Mesothelial cell of epicardium (in vitro differentiated cells): Measurements from ENCODE around the gene MUSTN1. TPM values are rescaled to one million over a fixed set of nuclear protein-coding genes. Genes with fewer than 3 reads are reported as not detected.

Experiments
- DNase-seq, 2 experiments: peaks; one replicate each; pipeline ENCODE4 v3.0.0; 2021; ENCODE audit warnings: low spot score in 2 of 2; ENCODE audit not compliant: unreplicated experiment in 2 of 2
- H3K27ac Mint-ChIP-seq: 2 replicates; pipeline ENCODE4 v1.8.0; 2021; ENCODE audit warnings: mixed read lengths
- H3K27me3 Mint-ChIP-seq: 2 replicates; pipeline ENCODE4 v1.8.0; 2021; ENCODE audit warnings: low read depth, mixed read lengths
- H3K36me3 Mint-ChIP-seq: 2 replicates; pipeline ENCODE4 v1.8.0; 2021; ENCODE audit warnings: mixed read lengths
- H3K4me1 Mint-ChIP-seq: 2 replicates; pipeline ENCODE4 v1.8.0; 2021; ENCODE audit warnings: mixed read lengths
- H3K4me3 Mint-ChIP-seq: 2 replicates; pipeline ENCODE4 v1.8.0; 2021; ENCODE audit warnings: mild to moderate bottlenecking, moderate library complexity, mixed read lengths
- H3K9me3 Mint-ChIP-seq: 2 replicates; pipeline ENCODE4 v1.8.0; 2021; ENCODE audit warnings: mixed read lengths
- CTCF ChIP-seq: fragments of 200-600 bp; sonication (generic); IDR thresholded peaks from one replicate; pipeline ENCODE4 v1.5.0; 2021; ENCODE audit warnings: antibody characterized with exemption; ENCODE audit not compliant: unreplicated experiment
- total RNA-seq: library from RNA; stranded (reverse); gene quantifications from 3 replicates; pipeline ENCODE4 v1.2.1, GENCODE V29; 2021

The MUSTN1 gene
- total RNA-seq, 1 donor from 2014 or later = 1.0 TPM

DNA sequence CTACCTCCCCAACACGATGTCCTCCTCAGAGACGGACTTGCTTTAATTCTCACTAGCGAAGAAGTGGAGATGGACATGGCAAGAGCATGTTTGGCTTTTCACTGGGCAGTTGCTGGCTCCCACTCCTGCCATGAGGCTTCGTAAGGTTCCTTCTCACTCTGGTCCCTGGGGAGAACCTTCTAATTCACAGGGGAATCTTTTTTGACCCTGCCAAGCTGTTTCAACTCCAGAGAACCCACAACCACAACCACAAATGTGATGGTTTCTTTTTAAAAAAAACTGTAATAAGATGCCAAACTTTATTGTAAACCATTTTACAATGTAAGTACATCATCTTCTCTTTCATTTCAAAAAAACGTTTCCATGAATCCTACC, 1.6 kb upstream of the MUSTN1 start:
- no peak overlapping the region for H3K4me3 Mint-ChIP-seq
- H3K4me1 Mint-ChIP-seq = peaks cover under 1% of the 10 kb centered on the region
- H3K36me3 Mint-ChIP-seq = peaks cover 5% of the 10 kb centered on the region
- H3K27me3 Mint-ChIP-seq = no peaks in the 10 kb centered on the region
- no peaks in the 10 kb centered on the region for H3K9me3 Mint-ChIP-seq
- no peak for TF ChIP-seq CTCF
- no peak overlapping the region for H3K27ac Mint-ChIP-seq
- no peak for DNase-seq

DNA sequence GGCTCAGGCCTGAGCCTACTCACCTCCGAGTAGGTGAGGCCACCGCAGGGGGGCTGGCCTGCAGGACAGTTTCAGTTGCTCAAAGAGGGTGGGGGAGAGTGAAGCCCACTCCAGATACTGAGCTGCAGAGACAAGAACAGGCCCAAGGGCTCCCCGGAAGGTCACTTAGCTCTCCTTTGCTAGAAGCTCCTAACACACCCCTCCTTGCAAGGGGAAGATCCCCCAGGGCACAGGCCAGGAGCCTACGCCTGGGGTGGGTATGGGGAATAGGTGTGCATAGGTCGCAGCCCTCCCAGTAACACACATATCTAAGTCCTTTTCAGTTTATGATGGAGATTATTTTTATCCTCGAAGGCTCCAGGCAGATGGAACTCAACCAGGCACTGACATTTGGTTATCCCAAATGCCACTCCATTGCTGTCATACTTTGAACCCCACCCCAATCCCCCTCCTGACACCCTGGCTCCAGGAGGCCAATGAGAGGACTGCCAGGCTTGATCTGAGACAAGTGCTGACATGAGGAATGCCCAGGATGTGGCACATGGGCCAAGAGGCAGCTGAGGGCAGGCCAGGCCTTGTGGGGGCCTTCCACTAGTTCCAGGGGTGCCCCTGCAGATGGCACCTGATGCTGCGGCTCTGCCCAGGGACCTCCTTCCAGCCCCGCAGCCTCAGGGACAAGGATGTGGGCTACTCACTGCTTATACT, 1.1 kb upstream of the MUSTN1 start:
- TF ChIP-seq CTCF = no peak
- Mint-ChIP-seq H3K27me3 (no peaks in the 10 kb centered on the region), H3K36me3 (peaks cover 5% of the 10 kb centered on the region)

DNA sequence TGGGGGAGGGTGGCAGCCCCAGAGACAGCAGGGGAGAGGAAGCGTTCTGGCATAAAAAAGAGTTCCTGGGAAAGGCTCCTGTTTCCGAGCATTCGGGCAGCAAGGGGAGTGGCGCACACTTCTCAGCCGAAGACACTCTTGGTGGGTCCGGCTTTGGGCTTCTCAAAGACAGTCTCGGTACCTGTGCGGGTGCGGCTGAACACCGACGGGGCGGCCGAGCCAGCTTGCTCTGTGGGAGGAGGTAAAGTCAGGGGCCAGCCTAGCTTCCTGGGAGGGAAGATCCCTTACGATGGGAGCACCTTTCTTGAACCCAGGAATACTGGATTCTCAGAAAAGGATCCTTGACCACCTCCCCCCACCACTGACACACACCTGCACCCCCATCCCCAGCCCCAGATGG, 1.6 kb downstream of the MUSTN1 start:
- Mint-ChIP-seq H3K36me3 (no peaks in the 10 kb centered on the region), H3K4me1 (peaks cover 2% of the 10 kb centered on the region), H3K27ac (no peak overlapping the region), H3K27me3 (no peaks in the 10 kb centered on the region), H3K9me3 (no peaks in the 10 kb centered on the region), H3K4me3 (no peak overlapping the region)
- DNase-seq = no peak
- no peak for TF ChIP-seq CTCF

More for the DNA sequence above, 1.1 kb upstream of the MUSTN1 start:
- Mint-ChIP-seq H3K4me1 (peaks cover 2% of the 10 kb centered on the region), H3K4me3 (no peak overlapping the region), H3K27ac (no peak overlapping the region), H3K9me3 (no peaks in the 10 kb centered on the region)
- no peak for DNase-seq

DNA sequence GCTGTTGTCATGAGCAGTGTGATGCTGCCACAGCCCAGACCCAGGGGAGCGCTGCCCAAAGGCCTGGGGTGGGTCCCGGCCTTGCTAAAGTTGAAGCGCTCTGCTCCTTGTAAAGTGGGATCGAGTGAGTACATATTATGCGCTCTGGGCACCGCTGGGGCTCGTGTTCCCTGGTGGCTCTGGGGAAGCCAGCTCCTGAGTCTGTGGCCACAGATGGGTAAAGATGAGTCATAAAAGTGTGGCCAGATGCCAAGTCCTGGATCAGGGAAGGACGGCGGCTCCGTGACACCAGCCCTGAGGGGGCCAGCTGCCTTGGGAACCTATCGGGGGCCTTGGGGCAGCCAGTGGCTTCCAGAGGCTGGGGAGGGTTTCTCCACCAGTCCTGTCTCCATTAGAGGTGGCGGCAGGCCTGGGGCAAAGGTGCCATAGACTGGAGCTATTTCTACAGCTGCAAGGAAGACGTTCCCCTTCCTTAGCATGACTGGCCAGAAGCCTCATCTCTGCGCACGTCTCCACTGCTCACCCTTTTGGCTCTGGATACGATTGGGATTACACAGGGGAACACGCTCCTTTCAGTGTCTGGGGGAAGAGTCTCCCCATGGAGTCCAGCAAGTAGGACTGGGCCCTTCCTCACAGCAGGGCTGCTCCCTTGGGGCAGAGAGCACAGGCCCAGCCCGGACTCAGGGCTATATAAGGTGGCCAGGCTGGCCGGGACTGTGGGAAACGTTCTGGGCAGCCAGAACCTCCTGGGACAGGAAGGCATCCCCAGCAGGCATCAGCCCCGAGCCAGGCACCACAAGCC, 3.1 kb downstream of the MUSTN1 start:
- Mint-ChIP-seq H3K9me3 (no peaks in the 10 kb centered on the region), H3K4me3 (no peak overlapping the region), H3K4me1 (peaks cover 2% of the 10 kb centered on the region), H3K36me3 (no peaks in the 10 kb centered on the region), H3K27ac (no peak overlapping the region), H3K27me3 (no peaks in the 10 kb centered on the region)
- no peak for DNase-seq
- no peak for TF ChIP-seq CTCF

- Mint-ChIP-seq H3K4me3 (no peak within 1 kb of the TSS), H3K27me3 (no peaks in the 10 kb centered on the region), H3K36me3 (no peaks in the 10 kb centered on the region), H3K9me3 (no peaks in the 10 kb centered on the region), H3K4me1 (peaks cover 2% of the 10 kb centered on the region), H3K27ac (no peak within 1 kb of the TSS)
- TF ChIP-seq CTCF = no peak
- DNase-seq = no peak
Observed at GRCh38 chr3:52830535-52831258, 4.1 kb downstream of the MUSTN1 start, which contains the start of gene ITIH4. Gene ITIH4 (minus strand): TSS chr3:52830672. CDS start chr3:52830642, 30 bp downstream.
